NCI-H526 treated with DMSO at 0.1 percent for 48 hours (cell line): Measurements from ENCODE around the gene NCKAP1.
"Not testable (repeated sequence)": the region's sequence is repeated elsewhere in the genome, so short reads cannot be mapped to it uniquely, and the experiment has no call there.

Source experiments
- DNase-seq: peaks from one replicate; lab custom pipeline; 2025; lab: John Stamatoyannopoulos, UW

Gene NCKAP1

GRCh38 chr2:183009249-183009899 lies 28.9 kb downstream of the NCKAP1 start:
- DNase-seq = no peak

- DNase-seq = no peak
Observed at GRCh38 chr2:183001948-183002347, 36.3 kb downstream of the NCKAP1 start.

GRCh38 chr2:183000846-183001245 lies 37.4 kb downstream of the NCKAP1 start:
- no peak for DNase-seq

- DNase-seq = no peak
Observed at GRCh38 chr2:182999348-183000028, 38.8 kb downstream of the NCKAP1 start.

- DNase-seq = no peak
Observed at GRCh38 chr2:182994228-182994912, 43.9 kb downstream of the NCKAP1 start.

- no peak for DNase-seq
Observed at GRCh38 chr2:182982941-182983340, 55.3 kb downstream of the NCKAP1 start.

GRCh38 chr2:182981475-182981874 lies 56.8 kb downstream of the NCKAP1 start:
- not testable (repeated sequence) for DNase-seq

- no peak for DNase-seq
Observed at GRCh38 chr2:182980652-182981051, 57.6 kb downstream of the NCKAP1 start.

- peak; percentile 53 for DNase-seq
Observed at GRCh38 chr2:182980115-182980514, 58.1 kb downstream of the NCKAP1 start.

- DNase-seq = no peak
Observed at GRCh38 chr2:182977463-182977862, 60.8 kb downstream of the NCKAP1 start.

- no peak for DNase-seq
Observed at GRCh38 chr2:182973441-182974352, 64.6 kb downstream of the NCKAP1 start.

- DNase-seq = no peak
Observed at GRCh38 chr2:182972548-182972942, 65.7 kb downstream of the NCKAP1 start.

- DNase-seq = no peak
Observed at GRCh38 chr2:182971820-182972547, 66.3 kb downstream of the NCKAP1 start.

GRCh38 chr2:182970486-182970885 lies 67.8 kb downstream of the NCKAP1 start:
- DNase-seq = no peak

- DNase-seq = no peak
Observed at GRCh38 chr2:182968493-182968892, 69.8 kb downstream of the NCKAP1 start.

GRCh38 chr2:182966356-182966755 lies 71.9 kb downstream of the NCKAP1 start:
- DNase-seq = not testable (repeated sequence)

- no peak for DNase-seq
Observed at GRCh38 chr2:182962641-182963040, 75.6 kb downstream of the NCKAP1 start.

GRCh38 chr2:182960869-182961268 lies 77.4 kb downstream of the NCKAP1 start:
- not testable (repeated sequence) for DNase-seq

GRCh38 chr2:182954789-182955188 lies 83.5 kb downstream of the NCKAP1 start:
- DNase-seq = no peak

- DNase-seq = no peak
Observed at GRCh38 chr2:182952741-182953450, 85.4 kb downstream of the NCKAP1 start.
